Effector memory CD4-positive, alpha-beta T cell (primary cell): ENCODE results near the gene NGRN.
A peak's percentile ranks its signal among the peaks of the same experiment; 100 is the strongest.

Source experiments
- DNase-seq, 3 donors: peaks; one replicate each; pipeline ENCODE4 v3.0.0-alpha.2; 2020
- H3K27ac ChIP-seq: 2 replicates; pipeline ENCODE4 v1.7.0; 2013; ENCODE audit warnings: mild to moderate bottlenecking, low read length, moderate library complexity; ENCODE audit not compliant: insufficient read depth, poor library complexity, severe bottlenecking
- H3K27me3 ChIP-seq: replicated peaks from 2 replicates; pipeline ENCODE4 v1.7.0; 2013; ENCODE audit warnings: mild to moderate bottlenecking, low read length; ENCODE audit not compliant: insufficient read depth, control insufficient read depth, poor library complexity, severe bottlenecking
- H3K36me3 ChIP-seq: 2 replicates; pipeline ENCODE4 v1.7.0; 2013; ENCODE audit warnings: mild to moderate bottlenecking, low read length, moderate library complexity; ENCODE audit not compliant: control insufficient read depth, insufficient read depth
- H3K4me1 ChIP-seq: 2 replicates; pipeline ENCODE4 v1.7.0; 2013; ENCODE audit warnings: low read length, mild to moderate bottlenecking; ENCODE audit not compliant: control insufficient read depth, insufficient read depth, poor library complexity, severe bottlenecking
- H3K4me3 ChIP-seq: 2 replicates; pipeline ENCODE4 v1.7.0; 2013; ENCODE audit warnings: low read length, low read depth, mild to moderate bottlenecking; ENCODE audit not compliant: insufficient read depth, poor library complexity, severe bottlenecking
- H3K9me3 ChIP-seq: 2 replicates; pipeline ENCODE4 v1.7.0; 2013; ENCODE audit warnings: mild to moderate bottlenecking, low read length, moderate library complexity; ENCODE audit not compliant: control insufficient read depth

NGRN gene

GRCh38 chr15:90315278-90315982 is 50.0 kb downstream of the NGRN start:
- Histone ChIP-seq H3K4me1 (peaks cover 4% of the 10 kb centered on the region), H3K9me3 (no peaks in the 10 kb centered on the region), H3K27ac (no peak overlapping the region), H3K27me3 (no peaks in the 10 kb centered on the region), H3K36me3 (no peaks in the 10 kb centered on the region), H3K4me3 (no peak overlapping the region)
- DNase-seq = no peak

GRCh38 chr15:90316139-90316538 is 50.7 kb downstream of the NGRN start:
- no peak for DNase-seq
- Histone ChIP-seq H3K27me3 (no peaks in the 10 kb centered on the region), H3K9me3 (no peaks in the 10 kb centered on the region), H3K4me1 (peaks cover 4% of the 10 kb centered on the region), H3K36me3 (no peaks in the 10 kb centered on the region), H3K4me3 (no peak overlapping the region), H3K27ac (no peak overlapping the region)

GRCh38 chr15:90318591-90318990 is 53.1 kb downstream of the NGRN start:
- no peak overlapping the region for H3K4me3 ChIP-seq
- H3K27me3 ChIP-seq = no peaks in the 10 kb centered on the region
- H3K9me3 ChIP-seq = no peaks in the 10 kb centered on the region
- H3K4me1 ChIP-seq = peaks cover 4% of the 10 kb centered on the region
- H3K36me3 ChIP-seq = no peaks in the 10 kb centered on the region
- DNase-seq = no peak
- H3K27ac ChIP-seq = no peak overlapping the region

- Histone ChIP-seq H3K9me3 (no peaks in the 10 kb centered on the region), H3K27ac (no peak overlapping the region), H3K27me3 (no peaks in the 10 kb centered on the region), H3K4me3 (no peak overlapping the region), H3K36me3 (no peaks in the 10 kb centered on the region), H3K4me1 (peaks cover 4% of the 10 kb centered on the region)
- DNase-seq = peak; percentile 39 to 56 (median 52)
Measured at GRCh38 chr15:90320062-90320884, 54.8 kb downstream of the NGRN start.

- no peaks in the 10 kb centered on the region for H3K36me3 ChIP-seq
- H3K27me3 ChIP-seq = no peaks in the 10 kb centered on the region
- no peak overlapping the region for H3K4me3 ChIP-seq
- peaks cover 4% of the 10 kb centered on the region for H3K4me1 ChIP-seq
- DNase-seq = no peak
- H3K27ac ChIP-seq = no peak overlapping the region
- H3K9me3 ChIP-seq = no peaks in the 10 kb centered on the region
Measured at GRCh38 chr15:90320885-90321278, 55.4 kb downstream of the NGRN start.
